GM12878 (cell line): ENCODE data around the gene ZNF519. TPM values are rescaled to one million over a fixed set of nuclear protein-coding genes. Genes with fewer than 3 reads are reported as not detected.

Experiments
- CHD2 ChIP-seq: IDR thresholded peaks from 2 replicates; pipeline ENCODE4 v1.6.1; 2011; ENCODE audit warnings: low read depth, low read length, improper control_type of control experiment, borderline replicate concordance
- DPF2 ChIP-seq: fragments of 450-650 bp; IDR thresholded peaks from 2 replicates; pipeline ENCODE4 v1.6.1; 2017; ENCODE audit warnings: mild to moderate bottlenecking
- FOS ChIP-seq: IDR thresholded peaks from 3 replicates; pipeline ENCODE4 v1.6.1; 2011; ENCODE audit warnings: borderline replicate concordance; ENCODE audit not compliant: insufficient read length; ENCODE audit errors: extremely low read depth
- GABPA ChIP-seq: IDR thresholded peaks from 2 replicates; pipeline ENCODE4 v1.6.1; 2014; ENCODE audit warnings: antibody characterized with exemption, low read depth, mild to moderate bottlenecking, inconsistent platforms
- MXI1 ChIP-seq: fragments of 150-350 bp; IDR thresholded peaks from 2 replicates; pipeline ENCODE4 v1.6.1; 2011; ENCODE audit warnings: low read depth, mild to moderate bottlenecking, inconsistent platforms, low read length, improper control_type of control experiment
- NBN ChIP-seq: fragments of 450-650 bp; IDR thresholded peaks from 2 replicates; pipeline ENCODE4 v1.6.1; 2016
- NFYA ChIP-seq: IDR thresholded peaks from 2 replicates; pipeline ENCODE4 v1.6.1; 2011; ENCODE audit warnings: low read depth, mild to moderate bottlenecking, low read length, improper control_type of control experiment, borderline replicate concordance
- NFYB ChIP-seq: IDR thresholded peaks from 2 replicates; pipeline ENCODE4 v1.6.1; 2011; ENCODE audit warnings: low read depth, mild to moderate bottlenecking, low read length, improper control_type of control experiment, moderate library complexity; ENCODE audit not compliant: insufficient read depth
- NR2F1 ChIP-seq: fragments of 450-650 bp; conservative IDR thresholded peaks from 2 replicates; pipeline ENCODE4 v1.6.1; 2017; ENCODE audit warnings: mild to moderate bottlenecking
- RFX5 ChIP-seq: IDR thresholded peaks from 2 replicates; pipeline ENCODE4 v1.6.1; 2011; ENCODE audit warnings: low read depth, low read length, improper control_type of control experiment
- SP1 ChIP-seq: IDR thresholded peaks from one replicate; pipeline ENCODE4 v1.6.1; 2011; ENCODE audit warnings: low read depth, low read length
- TAF1 ChIP-seq: IDR thresholded peaks from 2 replicates; pipeline ENCODE4 v1.6.1; 2011; ENCODE audit warnings: mild to moderate bottlenecking, low read depth, low read length, borderline replicate concordance
- polyA plus RNA-seq, 11 experiments: library from polyadenylated mRNA; depleted of rRNA in 4 of 11; unstranded in 6 of 11; stranded (reverse) in 5 of 11; fragments of >200 nt; fragmentation: Nextera tagmentation in 4 of 11; fragmentation: Illumina TruSeq in 1 of 11; extraction: Ambion mirVana in 4 of 11; extraction: Trizol in 1 of 11; gene quantifications; 1 replicate in 1 of 11; 2 replicates in 10 of 11; pipeline versions ENCODE4 v1.2.1 to v1.2.3, GENCODE V29; 2011 to 2016; ENCODE audit warnings: inconsistent platforms in 2 of 11, missing spikeins in 2 of 11, low read depth in 1 of 11
- total RNA-seq, 4 experiments: library from RNA; depleted of rRNA in 3 of 4; stranded (reverse); fragments of >200 nt in 3 of 4; fragmentation: Illumina TruSeq in 1 of 4; extraction: Trizol in 1 of 4; gene quantifications; 2 replicates each; pipeline versions ENCODE4 v1.2.1 to v1.2.3, GENCODE V29; 2013 to 2021
- TF ChIP-seq, protein P1 (sequence below): fragments of 450-650 bp; IDR thresholded peaks from 2 replicates; pipeline ENCODE4 v1.6.1; 2016; ENCODE audit warnings: mild to moderate bottlenecking, moderate library complexity, borderline replicate concordance
- TF ChIP-seq, protein P2 (sequence below): IDR thresholded peaks from 2 replicates; pipeline ENCODE4 v1.6.1; 2011; ENCODE audit warnings: mild to moderate bottlenecking, low read depth, low read length, moderate library complexity; ENCODE audit not compliant: insufficient replicate concordance
- TF ChIP-seq, protein P3 (sequence below): fragments of 150-350 bp; IDR thresholded peaks from 2 replicates; pipeline ENCODE4 v1.6.1; 2016; ENCODE audit warnings: low read depth, low read length
- TF ChIP-seq, protein P4 (sequence below): fragments of 450-650 bp; IDR thresholded peaks from 2 replicates; pipeline ENCODE4 v1.6.1; 2014; ENCODE audit warnings: mild to moderate bottlenecking

The ZNF519 gene
- total and polyA plus RNA-seq, 10 of the 15 experiments (the other 5 are each of a cell fraction or from before 2014, with no cell fraction given) = 8.9 to 24.2 (median 13.8) TPM

DNA sequence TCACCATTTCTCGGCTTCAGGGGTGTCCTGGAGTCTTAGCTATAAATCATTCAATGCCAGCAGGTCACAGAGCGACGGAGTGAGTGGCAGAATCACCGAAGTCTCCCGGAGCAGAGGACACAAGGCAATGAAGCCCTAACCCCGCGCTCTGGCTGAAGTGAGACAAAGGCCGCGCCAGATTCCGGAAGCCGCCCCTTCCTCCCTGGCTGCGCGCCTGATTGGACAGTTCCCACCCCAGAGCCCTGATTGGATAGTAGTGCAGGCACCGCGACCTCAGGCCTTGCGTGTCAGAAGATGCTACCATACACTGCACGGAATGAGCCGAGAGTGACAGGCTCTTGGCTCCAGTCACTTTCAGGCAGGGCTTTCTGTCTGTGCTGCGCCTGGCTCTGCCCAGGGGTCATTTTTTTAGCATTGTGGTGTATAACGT is at the start of gene ZNF519 (continued):
- TF ChIP-seq, protein P1, sequence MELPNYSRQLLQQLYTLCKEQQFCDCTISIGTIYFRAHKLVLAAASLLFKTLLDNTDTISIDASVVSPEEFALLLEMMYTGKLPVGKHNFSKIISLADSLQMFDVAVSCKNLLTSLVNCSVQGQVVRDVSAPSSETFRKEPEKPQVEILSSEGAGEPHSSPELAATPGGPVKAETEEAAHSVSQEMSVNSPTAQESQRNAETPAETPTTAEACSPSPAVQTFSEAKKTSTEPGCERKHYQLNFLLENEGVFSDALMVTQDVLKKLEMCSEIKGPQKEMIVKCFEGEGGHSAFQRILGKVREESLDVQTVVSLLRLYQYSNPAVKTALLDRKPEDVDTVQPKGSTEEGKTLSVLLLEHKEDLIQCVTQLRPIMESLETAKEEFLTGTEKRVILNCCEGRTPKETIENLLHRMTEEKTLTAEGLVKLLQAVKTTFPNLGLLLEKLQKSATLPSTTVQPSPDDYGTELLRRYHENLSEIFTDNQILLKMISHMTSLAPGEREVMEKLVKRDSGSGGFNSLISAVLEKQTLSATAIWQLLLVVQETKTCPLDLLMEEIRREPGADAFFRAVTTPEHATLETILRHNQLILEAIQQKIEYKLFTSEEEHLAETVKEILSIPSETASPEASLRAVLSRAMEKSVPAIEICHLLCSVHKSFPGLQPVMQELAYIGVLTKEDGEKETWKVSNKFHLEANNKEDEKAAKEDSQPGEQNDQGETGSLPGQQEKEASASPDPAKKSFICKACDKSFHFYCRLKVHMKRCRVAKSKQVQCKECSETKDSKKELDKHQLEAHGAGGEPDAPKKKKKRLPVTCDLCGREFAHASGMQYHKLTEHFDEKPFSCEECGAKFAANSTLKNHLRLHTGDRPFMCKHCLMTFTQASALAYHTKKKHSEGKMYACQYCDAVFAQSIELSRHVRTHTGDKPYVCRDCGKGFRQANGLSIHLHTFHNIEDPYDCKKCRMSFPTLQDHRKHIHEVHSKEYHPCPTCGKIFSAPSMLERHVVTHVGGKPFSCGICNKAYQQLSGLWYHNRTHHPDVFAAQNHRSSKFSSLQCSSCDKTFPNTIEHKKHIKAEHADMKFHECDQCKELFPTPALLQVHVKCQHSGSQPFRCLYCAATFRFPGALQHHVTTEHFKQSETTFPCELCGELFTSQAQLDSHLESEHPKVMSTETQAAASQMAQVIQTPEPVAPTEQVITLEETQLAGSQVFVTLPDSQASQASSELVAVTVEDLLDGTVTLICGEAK = peak; percentile 77; the same call in 1 of the 2 replicates
- TF ChIP-seq, protein P2, sequence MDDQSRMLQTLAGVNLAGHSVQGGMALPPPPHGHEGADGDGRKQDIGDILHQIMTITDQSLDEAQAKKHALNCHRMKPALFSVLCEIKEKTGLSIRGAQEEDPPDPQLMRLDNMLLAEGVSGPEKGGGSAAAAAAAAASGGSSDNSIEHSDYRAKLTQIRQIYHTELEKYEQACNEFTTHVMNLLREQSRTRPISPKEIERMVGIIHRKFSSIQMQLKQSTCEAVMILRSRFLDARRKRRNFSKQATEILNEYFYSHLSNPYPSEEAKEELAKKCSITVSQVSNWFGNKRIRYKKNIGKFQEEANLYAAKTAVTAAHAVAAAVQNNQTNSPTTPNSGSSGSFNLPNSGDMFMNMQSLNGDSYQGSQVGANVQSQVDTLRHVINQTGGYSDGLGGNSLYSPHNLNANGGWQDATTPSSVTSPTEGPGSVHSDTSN = peak; percentile 95
- TF ChIP-seq CHD2 = peak; percentile 90
- TF ChIP-seq MXI1 = 0 out of 2 replicates have a peak, but pooled peaks have one; percentile 17
- peak; percentile 69 for TF ChIP-seq FOS
- TF ChIP-seq DPF2 = peak; percentile 77; the same call in 1 of the 2 replicates
- peak; percentile 93 for TF ChIP-seq NFYB
- TF ChIP-seq GABPA = peak; percentile 81
- 0 out of 2 replicates have a peak, but pooled peaks have one; percentile 30 for TF ChIP-seq NBN
- TF ChIP-seq, protein P3, sequence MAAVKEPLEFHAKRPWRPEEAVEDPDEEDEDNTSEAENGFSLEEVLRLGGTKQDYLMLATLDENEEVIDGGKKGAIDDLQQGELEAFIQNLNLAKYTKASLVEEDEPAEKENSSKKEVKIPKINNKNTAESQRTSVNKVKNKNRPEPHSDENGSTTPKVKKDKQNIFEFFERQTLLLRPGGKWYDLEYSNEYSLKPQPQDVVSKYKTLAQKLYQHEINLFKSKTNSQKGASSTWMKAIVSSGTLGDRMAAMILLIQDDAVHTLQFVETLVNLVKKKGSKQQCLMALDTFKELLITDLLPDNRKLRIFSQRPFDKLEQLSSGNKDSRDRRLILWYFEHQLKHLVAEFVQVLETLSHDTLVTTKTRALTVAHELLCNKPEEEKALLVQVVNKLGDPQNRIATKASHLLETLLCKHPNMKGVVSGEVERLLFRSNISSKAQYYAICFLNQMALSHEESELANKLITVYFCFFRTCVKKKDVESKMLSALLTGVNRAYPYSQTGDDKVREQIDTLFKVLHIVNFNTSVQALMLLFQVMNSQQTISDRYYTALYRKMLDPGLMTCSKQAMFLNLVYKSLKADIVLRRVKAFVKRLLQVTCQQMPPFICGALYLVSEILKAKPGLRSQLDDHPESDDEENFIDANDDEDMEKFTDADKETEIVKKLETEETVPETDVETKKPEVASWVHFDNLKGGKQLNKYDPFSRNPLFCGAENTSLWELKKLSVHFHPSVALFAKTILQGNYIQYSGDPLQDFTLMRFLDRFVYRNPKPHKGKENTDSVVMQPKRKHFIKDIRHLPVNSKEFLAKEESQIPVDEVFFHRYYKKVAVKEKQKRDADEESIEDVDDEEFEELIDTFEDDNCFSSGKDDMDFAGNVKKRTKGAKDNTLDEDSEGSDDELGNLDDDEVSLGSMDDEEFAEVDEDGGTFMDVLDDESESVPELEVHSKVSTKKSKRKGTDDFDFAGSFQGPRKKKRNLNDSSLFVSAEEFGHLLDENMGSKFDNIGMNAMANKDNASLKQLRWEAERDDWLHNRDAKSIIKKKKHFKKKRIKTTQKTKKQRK = peak; percentile 74
- TF ChIP-seq, protein P4, sequence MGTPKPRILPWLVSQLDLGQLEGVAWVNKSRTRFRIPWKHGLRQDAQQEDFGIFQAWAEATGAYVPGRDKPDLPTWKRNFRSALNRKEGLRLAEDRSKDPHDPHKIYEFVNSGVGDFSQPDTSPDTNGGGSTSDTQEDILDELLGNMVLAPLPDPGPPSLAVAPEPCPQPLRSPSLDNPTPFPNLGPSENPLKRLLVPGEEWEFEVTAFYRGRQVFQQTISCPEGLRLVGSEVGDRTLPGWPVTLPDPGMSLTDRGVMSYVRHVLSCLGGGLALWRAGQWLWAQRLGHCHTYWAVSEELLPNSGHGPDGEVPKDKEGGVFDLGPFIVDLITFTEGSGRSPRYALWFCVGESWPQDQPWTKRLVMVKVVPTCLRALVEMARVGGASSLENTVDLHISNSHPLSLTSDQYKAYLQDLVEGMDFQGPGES = peak; percentile 90
- peak; percentile 29; the same call in 1 of the 2 replicates for TF ChIP-seq RFX5
- TF ChIP-seq NR2F1 = peak; percentile 46; the same call in 1 of the 2 replicates
- peak; percentile 38; the same call in 1 of the 2 replicates for TF ChIP-seq NFYA
- peak; percentile 70; the same call in 1 of the 2 replicates for TF ChIP-seq TAF1
- peak; percentile 94 for TF ChIP-seq SP1
- TF ChIP-seq, all 136 proteins: peak for 27; not testable (repeated sequence) for 109
